H9 (cell line): ENCODE measurements around the gene FUT1. TPM values are rescaled to one million over a fixed set of nuclear protein-coding genes. Genes with fewer than 3 reads are reported as not detected.
"Not testable (repeated sequence)": the region's sequence is repeated elsewhere in the genome, so short reads cannot be mapped to it uniquely, and the experiment has no call there.

Source experiments
- DNase-seq: peaks from one replicate; pipeline ENCODE4 v3.0.0-alpha.2; 2017
- H2AFZ ChIP-seq: one replicate; pipeline ENCODE4 v1.6.1; 2013; ENCODE audit warnings: mild to moderate bottlenecking, low read length, control low read depth, moderate library complexity
- H2AK5ac ChIP-seq: 2 replicates; pipeline ENCODE4 v1.6.1; 2013; ENCODE audit warnings: low read length, control low read depth, mixed read lengths; ENCODE audit not compliant: insufficient read length
- H2BK120ac ChIP-seq: one replicate; pipeline ENCODE4 v1.6.1; 2013; ENCODE audit warnings: low read depth, mild to moderate bottlenecking, low read length, control low read depth, inconsistent platforms; ENCODE audit not compliant: poor library complexity, severe bottlenecking
- H2BK12ac ChIP-seq: 2 replicates; pipeline ENCODE4 v1.6.1; 2013; ENCODE audit warnings: low read length, control low read depth, mixed read lengths, low read depth; ENCODE audit not compliant: insufficient read length
- H2BK15ac ChIP-seq: 2 replicates; pipeline ENCODE4 v1.6.1; 2013; ENCODE audit warnings: low read depth, low read length, control low read depth
- H2BK20ac ChIP-seq: one replicate; pipeline ENCODE4 v1.6.1; 2013; ENCODE audit warnings: low read depth, mild to moderate bottlenecking, low read length, control low read depth, inconsistent platforms; ENCODE audit not compliant: poor library complexity, severe bottlenecking
- H2BK5ac ChIP-seq: 2 replicates; pipeline ENCODE4 v1.6.1; 2013; ENCODE audit warnings: low read length, control low read depth, mixed read lengths; ENCODE audit not compliant: insufficient read length
- H3K14ac ChIP-seq: 2 replicates; pipeline ENCODE4 v1.6.1; 2013; ENCODE audit warnings: low read length, control low read depth; ENCODE audit not compliant: insufficient read depth
- H3K18ac ChIP-seq: 2 replicates; pipeline ENCODE4 v1.6.1; 2013; ENCODE audit warnings: low read depth, mild to moderate bottlenecking, mixed read lengths, low read length, control low read depth; ENCODE audit not compliant: insufficient read length
- H3K23ac ChIP-seq: 2 replicates; pipeline ENCODE4 v1.6.1; 2013; ENCODE audit warnings: low read length, control low read depth, mixed read lengths, low read depth; ENCODE audit not compliant: insufficient read length
- H3K23me2 ChIP-seq: 2 replicates; pipeline ENCODE4 v1.6.1; 2013; ENCODE audit warnings: low read depth, mild to moderate bottlenecking, mixed read lengths, low read length, control low read depth; ENCODE audit not compliant: insufficient read length, poor library complexity, severe bottlenecking
- H3K27ac ChIP-seq: 2 replicates; pipeline ENCODE4 v1.5.1; 2013; ENCODE audit warnings: low read length, control low read depth, mixed read lengths, low read depth; ENCODE audit not compliant: insufficient read length
- H3K27me3 ChIP-seq: 2 replicates; pipeline ENCODE4 v1.6.1; 2013; ENCODE audit warnings: low read length, control low read depth, inconsistent platforms; ENCODE audit not compliant: insufficient read depth
- H3K4ac ChIP-seq: 2 replicates; pipeline ENCODE4 v1.6.1; 2013; ENCODE audit warnings: low read depth, mild to moderate bottlenecking, control low read depth, inconsistent platforms, low read length, moderate library complexity
- H3K4me1 ChIP-seq: 2 replicates; pipeline ENCODE4 v1.6.1; 2013; ENCODE audit warnings: low read length, control low read depth, inconsistent platforms; ENCODE audit not compliant: insufficient read depth
- H3K4me2 ChIP-seq: 2 replicates; pipeline ENCODE4 v1.6.1; 2013; ENCODE audit warnings: low read length, control low read depth, mixed read lengths; ENCODE audit not compliant: insufficient read length, insufficient read depth
- H3K56ac ChIP-seq: 2 replicates; pipeline ENCODE4 v1.6.1; 2013; ENCODE audit warnings: low read depth, mild to moderate bottlenecking, mixed read lengths, low read length, control low read depth; ENCODE audit not compliant: insufficient read length
- H3K79me1 ChIP-seq: 2 replicates; pipeline ENCODE4 v1.6.1; 2013; ENCODE audit warnings: low read depth, mild to moderate bottlenecking, moderate library complexity, low read length, control low read depth, inconsistent platforms; ENCODE audit not compliant: insufficient read depth, poor library complexity, severe bottlenecking
- H3K79me2 ChIP-seq: 2 replicates; pipeline ENCODE4 v1.6.1; 2013; ENCODE audit warnings: low read length, control low read depth, inconsistent platforms; ENCODE audit not compliant: insufficient read depth
- H3K9ac ChIP-seq: 2 replicates; pipeline ENCODE4 v1.6.1; 2013; ENCODE audit warnings: low read length, control low read depth, mixed read lengths; ENCODE audit not compliant: insufficient read length; ENCODE audit errors: extremely low read depth
- H3K9me3 ChIP-seq: one replicate; pipeline ENCODE4 v1.6.1; 2013; ENCODE audit warnings: low read depth, low read length, inconsistent platforms; ENCODE audit not compliant: control insufficient read depth
- H3T11ph ChIP-seq: one replicate; pipeline ENCODE4 v1.6.1; 2013; ENCODE audit warnings: mild to moderate bottlenecking, low read length, control low read depth, inconsistent platforms
- H4K20me1 ChIP-seq: one replicate; pipeline ENCODE4 v1.6.1; 2013; ENCODE audit not compliant: control insufficient read depth, insufficient read length, insufficient read depth
- H4K5ac ChIP-seq: 2 replicates; pipeline ENCODE4 v1.6.1; 2013; ENCODE audit warnings: low read depth, mild to moderate bottlenecking, mixed read lengths, low read length, control low read depth; ENCODE audit not compliant: insufficient read length
- H4K8ac ChIP-seq: replicated peaks from 2 replicates; pipeline ENCODE4 v1.6.1; 2013; ENCODE audit warnings: low read length, control low read depth, mixed read lengths, low read depth; ENCODE audit not compliant: insufficient read length
- H4K91ac ChIP-seq: 2 replicates; pipeline ENCODE4 v1.6.1; 2013; ENCODE audit warnings: low read depth, mild to moderate bottlenecking, moderate library complexity, mixed read lengths, low read length, control low read depth; ENCODE audit not compliant: insufficient read length
- H3K27ac Mint-ChIP-seq, 3 experiments: 2 replicates in 2 of 3; 3 replicates in 1 of 3; pipeline ENCODE4 v1.8.0; 2020 to 2021; ENCODE audit warnings: mixed read lengths in 3 of 3, mild to moderate bottlenecking in 1 of 3, moderate library complexity in 1 of 3
- H3K27me3 Mint-ChIP-seq: 2 replicates; pipeline ENCODE4 v1.8.0; 2021; ENCODE audit warnings: low read depth, mild to moderate bottlenecking, moderate library complexity, mixed read lengths
- H3K36me3 Mint-ChIP-seq, 3 experiments: 2 replicates in 2 of 3; 3 replicates in 1 of 3; pipeline ENCODE4 v1.8.0; 2020 to 2021; ENCODE audit warnings: low read depth in 3 of 3, mixed read lengths in 3 of 3; ENCODE audit not compliant: insufficient read depth in 1 of 3
- H3K4me1 Mint-ChIP-seq, 2 experiments: 2 replicates each; pipeline ENCODE4 v1.8.0; 2020; ENCODE audit warnings: mixed read lengths in 2 of 2
- H3K4me3 Mint-ChIP-seq, 2 experiments: 2 replicates in 1 of 2; 3 replicates in 1 of 2; pipeline ENCODE4 v1.8.0; 2020 to 2021; ENCODE audit warnings: mild to moderate bottlenecking in 2 of 2, mixed read lengths in 2 of 2, moderate library complexity in 1 of 2
- H3K9me3 Mint-ChIP-seq, 2 experiments: 2 replicates in 1 of 2; 3 replicates in 1 of 2; pipeline ENCODE4 v1.8.0; 2020; ENCODE audit warnings: mild to moderate bottlenecking in 2 of 2, mixed read lengths in 2 of 2, moderate library complexity in 1 of 2
- WGBS: extraction: QIAGEN DNeasy Blood & Tissue Kit; methylation state at CpG from one replicate; pipeline ENCODE4 v1.1.7; 2013; ENCODE audit warnings: missing lambda C conversion rate, low lambda C conversion rate, mixed read lengths; ENCODE audit not compliant: insufficient read length; ENCODE audit errors: extremely low coverage; 5-methylcytosine and 5-hydroxymethylcytosine counted together
- total RNA-seq: library from RNA; stranded (reverse); gene quantifications from 2 replicates; pipeline ENCODE4 v1.2.1, GENCODE V29; 2021

FUT1 gene
- total RNA-seq, 1 experiment from 2014 or later, result 16.1 TPM

DNA sequence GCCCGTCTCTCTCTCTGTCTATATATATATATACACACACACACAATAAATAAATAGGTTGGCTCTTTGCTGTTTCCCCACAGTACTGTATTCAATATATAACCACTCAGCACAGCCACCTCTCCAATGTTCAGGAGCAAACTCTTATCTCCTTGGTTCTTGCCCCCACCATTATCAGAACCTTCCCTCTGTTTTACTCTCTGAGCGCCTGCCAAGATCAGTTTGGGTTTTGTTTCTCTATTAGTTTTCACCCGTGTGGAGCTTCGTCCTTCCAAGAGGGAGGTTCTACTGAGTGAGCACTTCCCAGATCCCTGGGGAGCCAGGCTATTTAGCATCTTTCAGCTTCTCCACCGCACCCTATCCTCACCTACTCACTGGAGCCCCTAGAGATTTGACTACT lies 13.4 kb upstream of the FUT1 start:
- H3K27me3 ChIP-seq, H3K79me2 ChIP-seq, H3K23me2 ChIP-seq, H4K5ac ChIP-seq, H2AFZ ChIP-seq, H3K9ac ChIP-seq, H3K4ac ChIP-seq, H3K79me1 ChIP-seq, H3K18ac ChIP-seq, H3T11ph ChIP-seq, H4K91ac ChIP-seq, H2BK20ac ChIP-seq, H4K8ac ChIP-seq, H3K14ac ChIP-seq, H2BK5ac ChIP-seq, DNase-seq, H2BK12ac ChIP-seq, H3K4me3 Mint-ChIP-seq, H4K20me1 ChIP-seq, H3K56ac ChIP-seq, H2BK120ac ChIP-seq, H2BK15ac ChIP-seq, H3K9me3 Mint-ChIP-seq, H3K27ac ChIP-seq, H2AK5ac ChIP-seq, H3K4me1 ChIP-seq, H3K27ac Mint-ChIP-seq, H3K9me3 ChIP-seq, H3K36me3 Mint-ChIP-seq, H3K23ac ChIP-seq, H3K4me2 ChIP-seq: not testable (repeated sequence)
- peaks cover 33% of the 10 kb centered on the region for H3K27me3 Mint-ChIP-seq
- no CpG with 5 or more reads among the region's 5 CpGs for WGBS
- H3K4me1 Mint-ChIP-seq, result peaks cover 10 to 15% of the 10 kb centered on the region in 2 experiments
